ENCODE measurements around the gene ARL8A. TPM values are rescaled to one million over a fixed set of nuclear protein-coding genes. Genes with fewer than 3 reads are reported as not detected.
"Not testable (repeated sequence)": the region's sequence is repeated elsewhere in the genome, so short reads cannot be mapped to it uniquely, and the experiment has no call there.

ARL8A gene
- total and polyA plus RNA-seq, 2 of the 4 experiments (the other 2 are of a cell fraction): 18.1 to 30.7 TPM

GRCh38 chr1:202143011-202143767 lies 1.3 kb downstream of the ARL8A start (continued):
- TF ChIP-seq NFE2L2 (IDR thresholded peaks at IDR 0.05; ENCODE audit: low read depth, low read length): no peak
- TF ChIP-seq RAD21 (IDR thresholded peaks at IDR 0.05; ENCODE audit: low read length): no peak

GRCh38 chr1:202141468-202141867 lies 3.1 kb downstream of the ARL8A start:
- intact Hi-C loops (cut with micrococcal nuclease); H3K27ac ChIP-seq (ENCODE audit: insufficient read depth, low read length); H3K4me3 ChIP-seq (ENCODE audit: insufficient read depth, low read depth, low read length); H2BK15ac ChIP-seq (ENCODE audit: low read depth, low read length); H2AK9ac ChIP-seq (replicated peaks; ENCODE audit: low read depth, low read length, poor library complexity); H2AK5ac ChIP-seq (ENCODE audit: low read depth, low read length); H2AFZ ChIP-seq (replicated peaks; ENCODE audit: low read length, poor library complexity); H3K4me2 ChIP-seq (ENCODE audit: low read depth, low read length); BruUV-seq (replicated peaks); H3K23ac ChIP-seq (ENCODE audit: low read depth, low read length); H2BK120ac ChIP-seq (ENCODE audit: low read depth, low read length); H2BK20ac ChIP-seq (ENCODE audit: low read depth, low read length); CTCF ChIA-PET; H3K27me3 ChIP-seq (ENCODE audit: control insufficient read depth, insufficient read depth, low read length); POLR2A ChIA-PET (ENCODE audit: unreplicated experiment); H3K56ac ChIP-seq (ENCODE audit: extremely low read depth, insufficient read depth, low read length); DNase-seq; H4K8ac ChIP-seq (ENCODE audit: low read depth in 2 of 2, low read length in 2 of 2); H3K4me1 ChIP-seq (ENCODE audit: control insufficient read depth, insufficient read depth, low read length); H3K9ac ChIP-seq (ENCODE audit: low read depth, low read length); H2BK5ac ChIP-seq (ENCODE audit: low read depth, low read length, poor library complexity, severe bottlenecking); H4K91ac ChIP-seq (ENCODE audit: insufficient read depth, low read depth, low read length); H4K5ac ChIP-seq (ENCODE audit: low read depth, low read length); H3K4ac ChIP-seq (ENCODE audit: low read depth, low read length); H3K18ac ChIP-seq (ENCODE audit: low read depth, low read length); ATAC-seq (ENCODE audit: low read depth); H3K14ac ChIP-seq (replicated peaks; ENCODE audit: low read depth, low read length); H3K9me3 ChIP-seq (ENCODE audit: control insufficient read depth, insufficient read depth, low read length); dilution Hi-C loops (cut with HindIII; ENCODE audit: low sequenced_read_pairs, unreplicated experiment): not testable (repeated sequence)
- Histone ChIP-seq H3K9me1 (ENCODE audit: insufficient read depth, low read length) (peaks cover 15% of the 10 kb centered on the region; the same call in 1 of the 2 replicates), H4K20me1 (ENCODE audit: insufficient read depth, low read length) (peaks cover 60% of the 10 kb centered on the region), H3K36me3 (ENCODE audit: control insufficient read depth, insufficient read depth, low read length) (peaks cover 15% of the 10 kb centered on the region; the same call in 1 of the 2 replicates), H3K79me1 (ENCODE audit: low read depth in 1 of 2, low read length in 2 of 2) (peaks cover 31 to 66% of the 10 kb centered on the region in 2 experiments)
- no CpG with 5 or more reads among the region's 3 CpGs for WGBS, 2 experiments (ENCODE audit: extremely low coverage in 2 of 2, insufficient read length in 1 of 2)
- in situ Hi-C loops (cut with MboI; ENCODE audit: low sequenced_read_pairs): loop anchor here (25.0 kb wide), 1 partner anchor 604 kb away; the partner anchor contains the start of gene NAV1

Data from IMR-90 (cell line).